Measurements from ENCODE around the gene TAF13.
"Not testable (repeated sequence)": the region's sequence is repeated elsewhere in the genome, so short reads cannot be mapped to it uniquely, and the experiment has no call there.

The TAF13 gene

DNA sequence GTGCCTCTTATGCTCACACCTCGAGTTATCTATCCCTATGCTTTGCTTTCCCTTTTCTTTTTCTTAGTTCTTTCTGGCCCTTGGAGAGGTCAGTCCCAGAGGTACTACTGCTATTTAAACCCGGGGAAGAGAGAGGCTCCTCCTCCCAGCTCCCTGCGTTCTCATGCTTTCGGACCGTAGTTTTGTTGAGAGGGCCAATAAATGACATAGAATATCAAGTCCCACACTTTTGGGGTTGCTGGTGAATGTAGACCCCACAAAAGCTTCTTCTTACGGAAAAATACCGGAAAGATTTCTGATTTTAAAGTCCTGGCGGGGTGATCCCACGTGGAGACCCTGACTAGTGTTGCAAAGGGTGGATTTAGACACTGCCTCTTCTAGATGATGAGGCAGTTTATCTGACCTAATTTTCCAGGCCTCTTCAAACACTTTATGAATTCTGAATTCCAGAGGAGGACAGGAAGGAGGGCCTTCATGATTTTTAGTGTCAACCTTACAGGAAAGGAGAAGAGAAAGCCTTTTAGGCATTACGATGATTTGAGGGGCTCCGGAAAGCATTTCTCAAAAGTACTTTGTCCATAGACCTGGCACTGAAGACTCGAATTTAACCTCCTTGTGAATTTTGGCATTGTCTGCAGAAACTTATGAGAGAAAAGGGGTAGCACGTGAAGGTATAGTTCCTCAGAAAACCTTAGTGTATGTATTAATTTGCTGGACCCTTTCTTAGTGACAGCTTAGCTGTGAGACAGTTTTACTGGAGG, 15.5 kb upstream of the TAF13 start:
- no peak for DNase-seq (ENCODE audit: low read depth)

DNA sequence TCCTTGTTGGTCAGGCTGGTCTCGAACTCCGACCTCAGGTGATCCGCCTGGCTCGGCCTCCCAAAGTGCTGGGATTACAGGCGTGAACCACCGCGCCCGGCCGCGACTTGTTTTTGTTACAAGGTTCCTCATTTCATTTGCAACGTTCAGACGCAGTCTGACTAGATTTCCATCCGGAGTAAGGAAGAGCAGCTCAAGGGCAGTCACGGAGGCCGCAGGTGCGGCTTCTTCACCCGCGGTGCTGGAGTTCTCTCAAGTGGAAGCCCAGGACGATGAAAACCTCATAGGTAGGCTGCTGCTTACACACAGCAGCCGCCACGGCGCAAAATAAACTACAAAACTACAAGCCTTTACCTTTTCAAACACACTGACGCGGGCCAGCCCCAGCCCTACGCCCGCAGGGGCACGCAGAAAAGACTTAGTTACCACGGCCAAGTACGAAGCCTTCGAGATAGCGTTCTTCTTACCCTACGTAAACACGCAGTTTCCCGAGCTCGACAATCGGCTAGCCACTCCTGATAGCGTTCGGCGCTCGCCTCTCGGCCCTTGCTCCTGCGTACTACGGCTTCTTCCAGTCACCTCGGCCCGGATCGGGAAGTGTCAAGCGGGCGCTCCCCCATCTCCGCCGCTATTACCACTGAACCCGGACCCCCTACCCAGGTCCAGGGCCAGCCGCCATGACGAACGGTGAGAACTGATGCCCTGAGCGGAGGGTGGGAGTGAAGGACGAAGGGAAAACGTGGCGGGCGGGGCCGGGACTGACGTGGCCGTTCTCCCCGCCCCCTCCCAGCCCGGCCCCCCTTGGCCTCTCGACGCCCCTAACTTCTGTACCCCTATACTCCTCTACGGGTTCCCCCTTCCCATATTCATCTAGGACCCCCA, 14.6 kb upstream of the TAF13 start, which contains the start of gene TMEM167B:
TSS of gene TMEM167B (plus strand) at position 569 of the 882 bp plus-strand sequence. CDS start at position 678, 109 bp downstream.
- DNase-seq (ENCODE audit: low read depth) = peak; percentile 80

DNA sequence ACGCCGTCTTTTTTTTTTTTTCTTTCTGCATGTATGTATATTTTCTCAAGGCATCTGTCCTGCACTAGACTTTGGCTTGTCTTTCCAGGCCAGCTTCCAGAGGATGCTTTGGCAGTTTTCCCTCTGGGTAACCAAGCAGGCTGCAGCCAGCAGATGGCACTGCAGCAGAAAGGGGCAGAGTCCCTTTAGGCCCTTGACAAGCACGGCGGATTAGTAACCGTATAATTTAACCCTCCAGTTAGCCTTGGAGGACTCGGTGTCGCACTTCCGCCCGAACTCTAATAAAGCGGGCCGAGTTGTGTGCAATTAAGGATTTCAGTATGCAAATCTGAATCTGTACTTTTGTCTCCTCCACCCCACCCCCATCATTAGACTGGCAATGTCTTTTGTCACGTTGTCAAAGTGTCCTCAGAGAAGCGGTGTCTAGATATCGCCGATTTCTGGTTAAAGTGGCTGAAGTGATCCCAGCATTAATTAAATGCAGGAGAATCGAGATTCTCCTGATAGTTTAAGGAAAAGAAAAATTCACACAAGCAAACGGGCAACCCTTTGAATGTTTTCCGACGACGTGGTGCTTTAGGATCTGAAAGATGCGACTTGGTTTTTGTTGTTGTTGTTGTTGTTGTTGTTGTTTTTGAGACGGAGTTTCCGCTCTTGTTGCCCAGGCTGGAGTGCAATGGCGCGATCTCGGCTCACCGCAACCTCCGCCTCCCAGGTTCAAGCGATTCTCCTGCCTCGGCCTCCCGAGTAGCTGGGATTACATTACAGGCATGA, 13.6 kb upstream of the TAF13 start:
- DNase-seq (ENCODE audit: low read depth) = peak; percentile 28

DNA sequence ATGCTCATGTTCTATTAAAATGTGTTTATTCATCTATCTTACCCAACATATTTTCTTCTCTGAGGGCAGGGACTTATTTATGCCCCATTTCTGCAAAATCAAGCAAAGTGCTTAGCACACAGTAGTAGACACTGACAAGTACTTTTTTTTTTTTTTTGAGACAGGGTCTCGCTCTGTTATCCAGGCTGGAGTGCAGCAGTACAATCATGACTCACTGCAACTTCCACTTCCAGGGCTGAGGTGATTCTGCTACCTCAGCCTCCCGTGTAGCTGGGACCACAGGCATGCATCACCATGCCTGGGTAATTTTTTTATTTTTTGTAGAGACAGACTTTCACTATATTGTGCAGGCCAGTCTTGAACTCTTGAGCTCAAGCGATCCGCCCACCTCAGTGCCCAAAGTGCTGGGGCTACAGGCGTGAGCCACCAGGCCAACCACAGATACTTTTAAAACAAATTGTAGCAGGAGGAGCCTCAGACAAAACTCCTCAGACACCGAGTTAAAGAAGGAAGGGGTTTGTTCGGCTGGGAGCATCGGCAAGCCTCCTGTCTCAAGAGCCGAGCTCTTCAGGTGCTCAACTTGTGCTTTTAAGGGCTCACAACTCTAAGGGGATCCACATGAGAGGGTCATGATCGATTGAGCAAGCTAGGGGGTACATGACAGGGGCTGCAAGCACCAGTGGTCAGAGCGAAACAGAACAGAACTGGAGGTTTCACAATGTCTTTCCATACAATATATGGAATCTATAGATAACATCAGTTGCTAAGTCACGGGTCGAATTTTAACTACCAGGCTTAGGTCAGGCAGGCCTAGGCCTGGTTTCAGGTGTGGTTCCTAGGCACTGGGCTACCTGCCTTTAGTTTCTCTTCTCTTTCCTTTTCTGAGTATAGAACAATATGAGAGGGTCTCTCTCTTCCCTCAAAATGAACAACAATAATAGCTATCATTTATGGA, 9.0 kb upstream of the TAF13 start:
- no peak for DNase-seq (ENCODE audit: low read depth)

DNA sequence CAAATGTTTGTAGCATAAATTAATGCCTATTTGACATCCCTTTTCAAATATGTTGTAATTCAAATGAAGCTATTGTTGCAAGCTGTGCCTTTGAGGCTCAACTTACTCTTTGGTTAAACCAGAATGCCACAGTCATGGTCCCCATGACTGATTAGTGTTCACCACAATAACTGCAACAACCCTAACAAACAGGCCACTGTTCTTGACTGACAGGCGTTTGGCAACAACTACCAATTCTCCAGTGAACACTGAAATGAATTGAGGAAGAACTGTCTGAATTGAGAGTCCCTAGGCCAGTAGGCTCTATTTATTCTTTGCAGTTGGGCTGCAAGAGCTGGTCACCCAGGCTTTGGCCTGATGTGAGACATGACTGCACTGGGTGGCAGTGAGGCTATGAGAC, 8.1 kb upstream of the TAF13 start:
- no peak for DNase-seq (ENCODE audit: low read depth)

DNA sequence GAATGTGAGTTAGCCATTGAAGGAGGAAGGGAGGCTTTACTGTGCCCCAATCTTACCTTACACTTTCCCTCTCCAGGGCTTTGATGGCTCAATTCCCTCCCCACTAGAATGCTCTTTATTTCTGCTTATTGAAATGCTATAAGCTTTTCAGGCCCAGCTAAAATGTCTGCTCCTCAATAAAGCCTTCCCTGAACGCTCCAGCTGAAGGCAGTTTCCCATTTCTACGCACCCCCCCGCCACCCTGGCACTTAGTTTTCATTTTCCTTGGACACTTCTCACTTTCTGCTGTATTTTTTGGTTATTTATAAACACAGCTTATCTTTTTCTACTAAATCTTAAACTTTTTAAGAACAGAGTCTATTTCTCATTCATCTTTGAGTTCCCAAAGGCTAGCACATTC, 7.7 kb upstream of the TAF13 start:
- no peak for DNase-seq (ENCODE audit: low read depth)

DNA sequence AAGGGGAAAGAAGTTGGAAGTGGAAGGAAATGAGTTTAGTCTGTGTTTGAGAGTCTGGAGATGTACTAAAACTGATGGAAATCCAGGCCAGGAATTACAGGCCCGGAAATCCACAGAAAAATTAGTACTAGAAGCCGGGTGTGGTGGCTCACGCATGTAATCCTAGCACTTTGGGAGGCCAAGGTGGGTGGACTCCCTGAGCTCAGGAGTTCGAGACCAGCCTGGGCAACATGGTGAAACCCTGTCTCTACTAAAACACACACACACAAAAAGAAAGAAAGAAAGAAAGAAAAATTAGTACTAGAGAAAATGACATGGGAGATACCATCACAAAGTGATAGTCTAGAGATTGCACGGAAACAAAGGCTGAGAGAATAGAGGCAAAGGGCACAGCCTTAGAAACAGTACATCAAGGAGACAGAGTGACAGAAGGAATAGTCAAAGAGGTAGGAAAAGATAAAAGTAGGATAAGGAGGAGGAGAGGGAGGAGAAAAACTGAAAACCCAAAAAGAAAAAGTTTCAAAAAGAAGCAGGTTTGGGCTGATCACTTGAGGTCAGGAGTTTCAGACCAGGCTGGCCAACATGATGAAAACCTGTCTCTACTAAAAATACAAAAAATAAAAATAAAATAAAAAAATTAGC, 4.8 kb upstream of the TAF13 start:
- DNase-seq (ENCODE audit: low read depth) = no peak

DNA sequence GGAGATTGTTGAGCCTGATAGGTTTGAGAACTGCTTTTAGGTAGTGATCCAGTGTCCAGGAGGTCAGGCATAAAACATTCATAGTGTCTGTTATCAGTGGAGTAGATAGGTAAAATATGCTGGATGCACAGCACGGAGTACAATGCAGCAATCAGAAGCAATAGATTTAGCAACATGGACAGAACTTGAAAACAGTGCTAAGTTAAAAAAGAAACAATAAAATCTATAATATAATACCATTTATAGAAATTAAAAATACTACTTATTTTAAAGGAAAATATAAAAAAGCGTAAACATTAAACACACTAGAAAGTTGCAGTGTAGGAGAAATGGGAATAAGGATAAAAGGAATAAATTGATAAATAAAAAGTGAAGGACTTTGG, 3.4 kb upstream of the TAF13 start:
- DNase-seq (ENCODE audit: low read depth) = no peak

DNA sequence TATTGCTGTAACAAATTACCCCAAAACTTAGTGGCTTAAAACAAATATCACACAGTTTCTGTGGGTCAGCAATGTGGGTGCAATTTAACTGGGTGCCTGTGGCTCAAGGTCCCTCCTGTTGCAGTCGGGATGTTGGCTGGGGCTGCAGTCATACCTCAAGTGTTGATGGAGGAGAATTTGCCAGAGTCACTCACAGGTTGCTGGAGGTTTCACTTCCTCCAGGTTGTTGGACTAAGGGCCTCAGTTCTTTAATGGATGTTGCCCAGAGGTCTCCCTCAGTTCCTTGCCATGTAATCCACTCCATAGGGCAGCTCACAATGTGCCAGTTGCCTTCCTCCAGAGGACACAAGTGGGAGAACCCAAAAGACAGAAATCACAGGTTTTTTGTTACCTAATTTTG, 2.5 kb upstream of the TAF13 start:
- no peak for DNase-seq (ENCODE audit: low read depth)

DNA sequence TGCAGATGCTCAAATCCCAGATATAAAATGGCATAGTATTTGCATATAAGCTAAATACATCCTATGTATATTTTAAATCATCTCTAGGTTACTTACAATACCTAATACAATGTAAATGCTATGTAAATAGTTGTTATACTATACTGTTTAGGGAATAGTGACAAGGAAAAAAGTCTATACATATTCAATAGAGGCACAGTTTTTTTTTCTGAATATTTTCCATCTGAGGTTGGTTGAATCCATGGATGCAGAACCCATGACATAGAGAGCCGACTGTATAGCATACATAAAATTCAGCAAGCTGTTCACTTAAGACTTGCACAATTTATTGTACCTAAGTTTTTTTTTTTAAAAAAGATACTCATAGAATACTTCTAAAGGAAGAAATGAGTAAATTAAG, 6.5 kb downstream of the TAF13 start:
- no peak for DNase-seq (ENCODE audit: low read depth)

DNA sequence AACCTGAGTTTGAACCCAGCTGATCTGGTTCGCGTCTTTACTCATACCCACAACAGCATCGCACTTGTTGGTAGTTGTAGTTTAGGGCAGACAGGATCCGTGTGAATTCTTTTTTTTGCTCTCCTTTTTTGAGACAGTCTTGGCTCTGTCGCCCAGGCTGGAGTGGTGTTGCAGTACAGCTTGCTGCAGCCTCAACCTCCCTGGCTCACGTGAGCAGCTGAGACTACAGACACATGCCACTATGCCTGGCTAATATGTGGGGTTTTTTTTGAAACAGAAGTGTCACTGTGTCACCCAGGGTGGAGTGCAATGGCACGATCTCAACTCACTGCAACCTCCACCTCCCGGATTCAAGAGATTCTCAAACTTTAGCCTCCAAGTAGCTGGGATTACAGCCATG, 7.9 kb downstream of the TAF13 start:
- no peak for DNase-seq (ENCODE audit: low read depth)

DNA sequence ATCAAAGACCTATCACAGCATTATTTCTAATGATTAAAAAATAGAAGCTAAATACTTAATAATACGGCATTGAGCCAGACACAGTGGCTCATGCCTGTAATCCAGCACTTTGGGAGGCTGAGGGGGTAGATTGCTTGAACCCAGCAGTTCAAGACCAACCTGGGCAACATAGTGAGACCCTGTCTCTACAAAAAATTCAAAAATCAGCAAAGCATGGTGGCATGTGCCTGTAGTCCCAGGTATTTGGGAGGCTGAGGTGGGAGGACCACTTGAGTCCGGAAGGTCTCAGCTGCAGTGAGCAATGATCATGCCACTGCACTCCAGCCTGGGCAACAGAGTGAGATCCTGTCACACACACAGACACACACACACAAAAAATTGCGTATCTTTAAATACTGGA, 10.7 kb downstream of the TAF13 start:
- no peak for DNase-seq (ENCODE audit: low read depth)

DNA sequence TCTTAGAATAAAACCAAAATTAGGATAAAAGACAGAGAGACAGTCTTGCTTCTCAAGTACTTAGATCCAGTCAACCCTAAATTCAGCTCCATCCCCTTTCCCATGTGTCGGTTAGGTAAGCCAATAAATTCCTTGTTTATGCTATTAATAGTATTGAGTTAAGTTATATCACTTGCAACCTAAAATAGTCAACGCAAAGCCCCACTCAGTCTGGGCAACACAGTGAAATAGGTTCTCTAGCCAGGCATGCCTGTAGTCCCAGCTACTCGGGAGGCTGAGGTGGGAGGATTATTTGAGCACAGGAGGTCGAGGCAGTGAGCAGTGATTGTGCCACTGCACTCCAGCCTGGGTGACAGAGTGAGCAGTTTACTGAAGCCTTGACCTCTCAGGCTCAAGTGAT, 14.6 kb downstream of the TAF13 start:
- DNase-seq (ENCODE audit: low read depth) = no peak

DNA sequence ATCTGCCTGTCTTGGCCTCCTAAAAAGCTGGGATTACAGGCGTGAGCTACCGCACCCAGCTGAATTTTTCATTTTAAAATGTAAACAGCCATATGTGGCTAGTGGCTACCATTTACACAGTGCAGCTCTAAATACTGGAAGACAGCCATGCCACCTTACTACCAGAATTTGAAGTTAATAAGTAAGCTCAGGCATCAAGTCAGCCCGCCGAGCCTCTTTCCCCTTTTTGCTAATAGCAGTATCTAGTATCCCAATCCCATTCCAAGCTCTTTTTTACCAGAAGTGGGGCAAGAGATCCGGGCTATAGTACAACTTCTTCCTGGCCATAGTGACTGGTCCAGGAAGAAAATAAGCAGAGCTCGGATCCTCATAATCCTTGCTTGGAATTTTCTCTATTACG, 15.1 kb downstream of the TAF13 start:
- no peak for DNase-seq (ENCODE audit: low read depth)

DNA sequence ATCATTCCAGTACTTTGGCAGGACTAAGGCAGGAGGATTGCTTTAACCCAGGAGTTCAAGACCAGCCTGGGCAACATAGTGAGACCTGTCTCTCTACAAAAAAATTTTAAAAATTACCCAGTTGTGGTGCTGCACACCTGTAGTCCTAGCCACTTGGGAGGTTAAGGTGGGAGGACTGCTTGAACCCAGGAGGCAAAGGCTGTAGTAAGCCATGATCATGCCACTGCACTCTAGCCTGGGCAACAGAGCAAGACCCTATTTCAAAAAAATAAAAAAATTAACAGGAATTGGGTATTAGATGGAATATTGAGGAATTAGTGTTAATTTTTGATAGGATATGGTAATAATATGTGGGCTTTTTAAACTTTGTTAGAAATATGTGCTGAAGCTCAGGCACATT, 16.8 kb downstream of the TAF13 start:
- DNase-seq (ENCODE audit: low read depth) = no peak

DNA sequence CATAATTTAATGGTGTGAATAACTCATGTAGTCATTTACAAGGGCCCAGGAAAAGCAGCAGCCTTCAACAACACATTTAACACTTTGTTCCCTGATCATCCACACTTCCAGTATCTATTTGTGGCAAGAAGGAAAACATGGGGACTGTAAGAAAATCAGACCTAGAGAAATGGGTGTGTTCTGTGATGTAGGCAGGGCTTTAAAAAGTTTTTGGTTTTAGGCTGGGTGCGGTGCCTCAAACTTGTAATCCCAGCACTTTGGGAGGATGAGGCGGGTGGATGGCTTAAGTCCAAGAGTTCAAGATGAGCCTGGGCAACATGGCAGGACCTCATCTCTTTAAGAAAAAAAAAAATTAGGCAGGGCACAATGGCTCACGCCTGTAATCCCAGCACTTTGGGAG, 19.7 kb downstream of the TAF13 start:
- no peak for DNase-seq (ENCODE audit: low read depth)

DNA sequence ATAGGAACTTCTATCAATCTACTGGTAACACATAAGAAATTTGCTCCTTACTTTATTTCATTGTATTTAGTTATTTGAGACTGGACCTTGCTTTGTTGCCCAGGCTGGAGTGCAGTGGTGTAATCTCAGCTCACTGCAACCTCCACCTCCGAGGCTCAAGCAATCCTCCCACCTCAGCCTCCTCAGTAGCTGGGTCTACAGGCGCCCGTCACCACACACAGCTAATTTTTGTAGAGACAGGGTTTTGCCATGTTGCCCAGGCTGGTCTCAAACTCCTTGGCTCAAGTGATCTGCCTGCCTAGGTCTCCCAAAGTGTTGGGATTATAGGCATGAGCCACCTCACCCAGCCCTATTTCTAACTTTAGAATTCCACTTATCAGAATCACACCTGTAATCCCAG, 23.7 kb downstream of the TAF13 start:
- DNase-seq (ENCODE audit: low read depth) = not testable (repeated sequence)

DNA sequence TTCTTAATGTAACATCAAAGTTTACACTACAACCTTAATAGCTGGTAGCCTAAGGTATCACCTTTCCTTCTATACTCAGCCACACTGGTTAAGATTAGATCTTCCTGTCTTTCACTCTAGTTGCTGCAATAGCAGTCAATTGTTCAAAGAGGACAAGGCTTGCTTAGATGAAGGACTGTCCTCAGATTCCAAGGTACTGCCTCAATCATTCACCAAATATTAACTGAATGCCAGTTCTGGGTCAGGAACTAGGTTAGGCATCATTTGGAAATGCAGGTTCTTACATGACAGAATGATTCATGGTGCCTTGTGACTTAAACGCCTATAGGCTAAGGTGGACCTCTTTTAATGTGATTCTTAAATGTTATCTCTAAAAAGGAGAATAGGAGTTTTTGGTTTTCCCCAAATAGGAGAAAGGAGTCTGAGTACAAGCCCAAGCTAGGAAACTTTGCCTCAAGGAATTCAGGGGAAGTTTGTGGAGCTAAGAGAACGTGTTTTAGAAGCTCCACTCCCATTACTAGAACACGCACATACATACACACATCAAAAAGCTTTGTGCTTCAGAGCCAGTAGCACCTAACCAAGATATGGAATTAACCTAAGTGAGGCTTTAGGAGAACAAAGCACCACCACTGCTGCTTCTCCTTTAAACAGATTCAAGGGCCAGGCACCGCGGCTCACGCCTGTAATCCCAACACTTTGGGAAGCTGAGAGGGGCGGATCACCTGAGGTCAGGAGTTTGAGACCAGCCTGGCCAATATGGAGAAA, 25.4 kb downstream of the TAF13 start:
- no peak for DNase-seq (ENCODE audit: low read depth)

DNA sequence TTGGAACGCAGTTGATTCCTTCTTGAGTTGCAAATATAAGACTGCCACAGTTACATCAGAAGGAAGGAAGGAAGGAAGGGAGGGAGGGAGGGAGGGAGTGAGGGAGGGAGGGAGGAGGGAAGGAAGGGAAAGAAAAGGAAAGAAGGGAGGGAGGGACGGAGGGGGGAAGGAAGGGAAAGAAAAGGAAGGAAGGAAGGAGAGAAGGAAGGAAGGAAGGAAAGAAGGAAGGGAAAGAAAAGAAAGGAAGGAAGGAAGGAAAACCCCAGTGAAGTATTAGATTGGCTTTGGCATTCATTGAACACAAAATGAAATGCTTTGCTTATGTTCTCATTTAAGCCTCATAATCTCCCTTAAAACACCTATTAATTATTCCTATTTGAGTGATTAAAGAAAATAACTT, 27.5 kb downstream of the TAF13 start:
- no peak for DNase-seq (ENCODE audit: low read depth)

DNA sequence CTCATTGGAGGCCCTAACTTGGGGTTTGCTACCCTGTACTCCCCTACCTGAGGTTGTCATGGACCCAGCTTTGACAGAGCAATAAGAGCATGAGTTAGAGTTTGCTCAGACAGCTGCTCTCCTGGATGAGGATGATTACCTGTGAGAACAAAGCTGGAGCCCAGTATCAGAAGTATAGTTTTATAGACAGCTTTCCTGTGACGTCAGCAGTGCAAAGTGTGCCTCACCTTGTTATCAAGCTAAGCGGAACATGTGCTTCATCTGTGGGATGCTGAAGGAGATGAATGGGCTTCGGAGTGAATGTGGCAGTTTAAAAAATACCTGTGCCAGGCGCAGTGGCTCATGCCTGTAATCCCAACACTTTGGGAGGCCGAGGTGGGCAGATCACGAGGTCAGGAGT, 28.5 kb downstream of the TAF13 start:
- DNase-seq (ENCODE audit: low read depth) = no peak
